Inflammatory macrophage treated with lipopolysaccharide for 1 hour (primary cell): Measurements from ENCODE around the gene FBN2.

Experiments used
- DNase-seq, 2 donors: peaks; one replicate each; pipeline ENCODE4 v3.0.0-alpha.2; 2020 to 2022

Gene FBN2

GRCh38 chr5:128237000-128237399, 301.0 kb downstream of the FBN2 start:
- no peak for DNase-seq

GRCh38 chr5:128236334-128236733, 301.7 kb downstream of the FBN2 start:
- DNase-seq: no peak

- no peak for DNase-seq
These were observed 303.0 kb downstream of the FBN2 start for GRCh38 chr5:128234928-128235641.

- DNase-seq: no peak
These were observed 309.5 kb downstream of the FBN2 start for GRCh38 chr5:128228521-128228920.

GRCh38 chr5:128228008-128228407, 310.0 kb downstream of the FBN2 start:
- DNase-seq: no peak

GRCh38 chr5:128225245-128226030, 312.6 kb downstream of the FBN2 start:
- DNase-seq: no peak

- DNase-seq: no peak
These were observed 313.7 kb downstream of the FBN2 start for GRCh38 chr5:128224336-128224735.

GRCh38 chr5:128220841-128221240, 317.2 kb downstream of the FBN2 start:
- DNase-seq: no peak

GRCh38 chr5:128216860-128217531, 321.0 kb downstream of the FBN2 start:
- DNase-seq: no peak

GRCh38 chr5:128216285-128216684, 321.8 kb downstream of the FBN2 start:
- DNase-seq: no peak

- DNase-seq: no peak
These were observed 324.2 kb downstream of the FBN2 start for GRCh38 chr5:128213833-128214232.

- DNase-seq: peak; percentile 19 to 75
These were observed 324.7 kb downstream of the FBN2 start for GRCh38 chr5:128213340-128213739.

- no peak for DNase-seq
These were observed 325.7 kb downstream of the FBN2 start for GRCh38 chr5:128212191-128212806.

GRCh38 chr5:128208436-128208835, 329.6 kb downstream of the FBN2 start:
- no peak for DNase-seq
